Measurements from ENCODE around the gene ZNF423. TPM values are rescaled to one million over a fixed set of nuclear protein-coding genes. Genes with fewer than 3 reads are reported as not detected.

The ZNF423 gene
- total and polyA plus RNA-seq, 12 donors, result 1.7 to 10.6 (median 5.5) TPM

DNA sequence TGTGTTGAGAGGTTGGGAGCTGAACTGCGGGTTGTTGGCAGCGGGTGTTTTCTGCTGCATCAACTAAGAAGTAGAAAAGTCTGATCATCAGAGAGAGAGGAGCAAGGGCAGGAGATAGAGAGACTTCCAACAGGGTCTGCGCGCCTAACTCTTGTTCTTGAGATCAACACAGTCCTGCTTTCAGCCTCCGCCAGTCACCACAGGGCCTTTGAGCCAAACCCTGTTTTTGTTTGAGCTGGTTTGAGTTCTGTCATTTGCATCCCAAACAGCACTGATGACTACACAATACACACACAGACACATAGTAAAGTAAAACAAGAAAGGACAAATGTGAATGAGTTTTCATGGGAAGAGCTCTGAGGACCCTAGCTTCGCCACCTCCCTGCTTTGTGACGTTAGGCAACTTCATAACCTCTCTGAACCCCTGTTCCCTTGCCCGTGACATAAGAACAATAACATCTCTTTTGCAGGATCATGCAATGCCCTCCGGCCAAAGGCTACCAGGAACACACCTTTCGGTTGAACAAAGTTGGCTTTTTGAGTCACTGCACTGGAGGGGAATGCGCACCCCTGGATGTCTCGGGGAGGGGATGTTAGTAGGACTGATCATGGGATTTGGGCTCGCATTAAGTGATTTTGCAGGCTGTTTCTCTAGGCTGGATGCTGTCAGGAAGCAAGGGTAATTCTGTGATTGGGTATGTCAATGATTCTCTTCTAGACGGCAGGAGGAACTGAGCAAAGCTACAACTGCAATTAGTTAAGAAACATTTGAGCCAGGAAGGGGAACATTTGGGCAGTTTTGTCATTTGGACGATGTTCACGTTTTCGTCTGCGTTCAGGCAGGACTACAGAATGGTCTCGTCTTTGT, 390.0 kb downstream of the ZNF423 start:
- peak in 1 of 7 donors; percentile 4 for DNase-seq
- Histone ChIP-seq H3K4me1 (replicated peaks in 1 of 2) (no peaks in the 10 kb centered on the region), H3K36me3 (replicated peaks in 1 of 2) (no peaks in the 10 kb centered on the region), H3K9me3 (replicated peaks in 1 of 3) (no peaks in the 10 kb centered on the region), H3K4me3 (no peak overlapping the region), H3K27ac (no peak overlapping the region), H3K27me3 (peaks cover 7% of the 10 kb centered on the region)
- WGBS, 4 donors, result 85 to 87% (median 86%) methylated on average over 19 of the region's 19 CpGs
- intact Hi-C loops (cut with DNase I), result no loop called here
- no peak for TF ChIP-seq POLR2A (IDR thresholded peaks at IDR 0.05)
- TF ChIP-seq, protein P1, sequence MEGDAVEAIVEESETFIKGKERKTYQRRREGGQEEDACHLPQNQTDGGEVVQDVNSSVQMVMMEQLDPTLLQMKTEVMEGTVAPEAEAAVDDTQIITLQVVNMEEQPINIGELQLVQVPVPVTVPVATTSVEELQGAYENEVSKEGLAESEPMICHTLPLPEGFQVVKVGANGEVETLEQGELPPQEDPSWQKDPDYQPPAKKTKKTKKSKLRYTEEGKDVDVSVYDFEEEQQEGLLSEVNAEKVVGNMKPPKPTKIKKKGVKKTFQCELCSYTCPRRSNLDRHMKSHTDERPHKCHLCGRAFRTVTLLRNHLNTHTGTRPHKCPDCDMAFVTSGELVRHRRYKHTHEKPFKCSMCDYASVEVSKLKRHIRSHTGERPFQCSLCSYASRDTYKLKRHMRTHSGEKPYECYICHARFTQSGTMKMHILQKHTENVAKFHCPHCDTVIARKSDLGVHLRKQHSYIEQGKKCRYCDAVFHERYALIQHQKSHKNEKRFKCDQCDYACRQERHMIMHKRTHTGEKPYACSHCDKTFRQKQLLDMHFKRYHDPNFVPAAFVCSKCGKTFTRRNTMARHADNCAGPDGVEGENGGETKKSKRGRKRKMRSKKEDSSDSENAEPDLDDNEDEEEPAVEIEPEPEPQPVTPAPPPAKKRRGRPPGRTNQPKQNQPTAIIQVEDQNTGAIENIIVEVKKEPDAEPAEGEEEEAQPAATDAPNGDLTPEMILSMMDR (IDR thresholded peaks at IDR 0.05), result no peak

DNA sequence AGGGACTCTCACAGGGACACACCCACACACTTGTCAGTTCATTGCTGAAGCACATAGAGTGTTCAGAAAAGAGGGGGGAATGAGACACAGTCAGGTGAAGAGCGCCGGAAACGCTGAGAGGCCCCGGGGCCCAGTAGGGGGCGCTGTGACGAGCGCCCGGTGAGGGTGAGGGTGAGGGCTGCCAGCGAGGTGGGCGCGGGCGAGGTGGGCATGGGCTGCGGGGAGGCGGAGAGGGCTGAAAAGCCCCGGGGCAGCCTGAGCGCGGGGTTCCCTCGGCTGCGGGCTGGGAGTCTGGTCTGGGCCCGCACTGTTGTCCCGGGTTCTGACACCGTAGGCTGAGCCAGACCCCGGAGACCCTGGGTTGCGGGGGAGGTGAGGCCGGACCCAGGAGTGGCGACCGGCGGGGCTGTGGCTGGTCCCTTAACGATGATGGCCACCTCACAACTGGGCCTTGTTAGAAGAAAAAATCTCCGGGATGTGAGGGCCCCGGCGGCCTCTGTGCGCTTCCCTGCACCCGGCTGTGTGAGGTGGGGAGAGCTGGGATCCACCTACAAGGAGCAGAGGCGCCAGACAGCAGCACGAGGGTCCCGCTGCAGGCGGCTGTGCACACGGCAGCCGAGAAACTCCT, 390.9 kb downstream of the ZNF423 start:
- TF ChIP-seq, protein P1 (IDR thresholded peaks at IDR 0.05), result peak in 2 of 6 experiments; percentile 6 to 26
- no peak for TF ChIP-seq POLR2A (IDR thresholded peaks at IDR 0.05)
- Histone ChIP-seq H3K4me3 (no peak overlapping the region), H3K9me3 (replicated peaks in 1 of 3) (no peaks in the 10 kb centered on the region), H3K27me3 (peaks cover 7% of the 10 kb centered on the region), H3K27ac (no peak overlapping the region), H3K4me1 (replicated peaks in 1 of 2) (no peaks in the 10 kb centered on the region), H3K36me3 (replicated peaks in 1 of 2) (no peaks in the 10 kb centered on the region)
- DNase-seq, result peak in 3 of 7 donors; percentile 11 to 35 (median 15)
- 20 to 32% (median 21%) methylated on average over 23 to 40 of the region's 40 CpGs for WGBS, 4 donors
- intact Hi-C loops (cut with DNase I), result no loop called here

DNA sequence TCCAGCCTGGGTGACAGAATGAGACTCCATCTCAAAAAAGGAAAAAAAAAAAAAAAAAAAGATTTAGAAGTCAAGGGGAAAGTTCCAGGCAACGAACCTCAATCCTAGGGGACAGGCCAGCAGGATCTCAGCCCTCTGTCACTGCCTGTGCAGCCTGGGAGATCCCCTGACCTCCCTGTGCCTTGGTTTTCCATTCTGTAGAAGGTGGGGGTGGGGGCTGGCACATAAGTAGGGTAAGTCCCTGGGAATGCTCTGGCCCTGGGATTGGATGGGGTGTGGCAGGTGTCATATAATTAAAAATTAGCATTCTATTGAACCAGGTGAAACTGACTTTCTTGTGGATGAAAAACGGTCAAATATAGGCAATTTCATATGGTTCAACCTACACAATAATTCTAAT, 391.8 kb downstream of the ZNF423 start:
- H3K27ac ChIP-seq, result no peak overlapping the region
- no peak overlapping the region for H3K4me3 ChIP-seq
- no peaks in the 10 kb centered on the region for H3K36me3 ChIP-seq (replicated peaks in 1 of 2)
- intact Hi-C loops (cut with DNase I), result no loop called here
- H3K9me3 ChIP-seq (replicated peaks in 1 of 3), result no peaks in the 10 kb centered on the region
- DNase-seq, result peak in 2 of 7 donors; percentile 2 to 5
- peaks cover 7% of the 10 kb centered on the region for H3K27me3 ChIP-seq
- no peak for TF ChIP-seq POLR2A (IDR thresholded peaks at IDR 0.05)
- TF ChIP-seq, protein P1 (IDR thresholded peaks at IDR 0.05), result no peak
- WGBS, 4 donors, result 72 to 90% (median 85%) methylated on average over 2 of the region's 2 CpGs
- H3K4me1 ChIP-seq (replicated peaks in 1 of 2), result no peaks in the 10 kb centered on the region

DNA sequence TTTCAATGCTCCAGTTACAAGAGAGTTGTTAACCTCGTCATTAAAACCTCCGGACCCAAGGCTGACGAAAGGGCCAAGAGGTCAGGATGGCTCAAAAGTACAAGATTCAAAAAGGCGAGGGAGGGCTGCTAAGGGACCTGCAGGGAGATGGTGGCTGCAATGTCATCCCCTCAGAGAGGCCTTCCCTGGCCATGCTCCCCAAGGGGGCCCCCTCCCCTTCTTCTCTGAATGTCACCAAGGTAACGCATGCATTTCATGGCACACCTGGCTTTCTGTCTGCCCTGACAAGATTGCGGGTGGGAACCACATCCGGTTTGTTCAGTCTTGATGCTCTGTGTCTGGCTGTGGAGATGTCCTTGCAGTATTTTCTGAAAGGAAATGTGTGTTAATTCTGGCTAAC, 392.4 kb downstream of the ZNF423 start:
- H3K4me3 ChIP-seq, result no peak overlapping the region
- peak in 3 of 7 donors; percentile 3 to 42 (median 11) for DNase-seq
- no peak overlapping the region for H3K27ac ChIP-seq
- TF ChIP-seq, protein P1 (IDR thresholded peaks at IDR 0.05), result no peak
- no peak for TF ChIP-seq POLR2A (IDR thresholded peaks at IDR 0.05)
- no peaks in the 10 kb centered on the region for H3K36me3 ChIP-seq (replicated peaks in 1 of 2)
- H3K4me1 ChIP-seq (replicated peaks in 1 of 2), result no peaks in the 10 kb centered on the region
- H3K9me3 ChIP-seq (replicated peaks in 1 of 3), result no peaks in the 10 kb centered on the region
- intact Hi-C loops (cut with DNase I), result no loop called here
- 75 to 83% (median 80%) methylated on average over 7 of the region's 7 CpGs for WGBS, 4 donors
- H3K27me3 ChIP-seq, result peaks cover 7% of the 10 kb centered on the region
